ENCODE data around the gene ICAM4. TPM values are rescaled to one million over a fixed set of nuclear protein-coding genes. Genes with fewer than 3 reads are reported as not detected.

Gene ICAM4
- total and polyA plus RNA-seq, 2 of the 8 experiments (the other 6 are each of a cell fraction or from before 2014, with no cell fraction given): 1.5 to 4.1 TPM

DNA sequence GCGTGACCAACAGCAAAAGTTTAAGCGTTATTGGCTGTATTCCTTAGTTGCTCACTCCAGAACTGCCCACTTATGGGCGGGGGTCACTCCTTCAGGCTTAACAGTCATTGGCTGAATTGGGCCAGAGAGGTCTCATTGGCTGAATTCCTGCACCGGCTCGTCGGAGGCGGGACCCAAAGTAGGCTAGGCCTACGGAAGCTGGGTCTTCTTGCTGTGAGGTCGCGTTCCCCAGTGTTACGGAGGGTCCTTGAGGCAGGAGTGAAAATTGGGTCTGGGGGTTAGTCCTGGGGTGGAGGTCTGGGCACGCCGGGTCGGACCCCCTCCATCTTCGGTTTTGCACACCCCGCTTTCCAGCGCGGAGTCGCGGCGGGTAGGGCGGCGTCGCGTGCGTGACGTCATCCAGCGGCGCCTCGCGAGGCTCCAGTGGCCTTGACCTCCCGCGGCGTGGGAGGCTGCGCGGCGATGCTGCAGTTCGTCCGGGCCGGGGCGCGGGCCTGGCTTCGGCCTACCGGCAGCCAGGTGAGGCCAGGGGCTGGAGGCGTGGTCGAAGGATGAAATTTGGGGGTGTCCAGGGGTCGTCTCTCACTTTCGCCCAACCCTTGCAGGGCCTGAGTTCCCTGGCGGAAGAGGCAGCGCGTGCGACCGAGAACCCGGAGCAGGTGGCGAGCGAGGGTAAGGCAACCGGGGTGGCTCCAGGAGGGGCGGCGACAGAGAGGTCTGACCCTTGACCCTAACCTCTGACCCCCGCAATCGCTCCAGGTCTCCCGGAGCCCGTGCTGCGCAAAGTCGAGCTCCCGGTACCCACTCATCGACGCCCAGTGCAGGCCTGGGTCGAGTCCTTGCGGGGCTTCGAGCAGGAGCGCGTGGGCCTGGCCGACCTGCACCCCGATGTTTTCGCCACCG lies 34.7 kb upstream of the ICAM4 start, which contains the start of gene MRPL4 (continued):
- TF ChIP-seq CTBP2 (IDR thresholded peaks at IDR 0.05; ENCODE audit: borderline replicate concordance, insufficient read depth, insufficient read length, low read length) (no peak), SP2 (IDR thresholded peaks at IDR 0.05; ENCODE audit: low read length) (peak; percentile 35; the same call in 1 of the 2 replicates), USF2 (IDR thresholded peaks at IDR 0.05; ENCODE audit: low read length) (no peak), CBX8 (IDR thresholded peaks at IDR 0.05; ENCODE audit: borderline replicate concordance, low read depth, low read length) (no peak), SAP30 (IDR thresholded peaks at IDR 0.05; ENCODE audit: insufficient read depth, insufficient replicate concordance, low read length) (no peak), BCL11A (IDR thresholded peaks at IDR 0.05; ENCODE audit: low read depth in 2 of 2, low read length in 2 of 2) (no peak), TAF7 (optimal IDR thresholded peaks at IDR 0.05; ENCODE audit: borderline replicate concordance, low read depth, low read length) (peak; percentile 61), BACH1 (IDR thresholded peaks at IDR 0.05; ENCODE audit: low read length) (no peak), ZNF274 (IDR thresholded peaks at IDR 0.05; ENCODE audit: borderline replicate concordance, extremely low read depth, low read length) (no peak), TEAD4 (IDR thresholded peaks at IDR 0.05; ENCODE audit: low read depth, low read length) (0 out of 2 replicates have a peak, but pooled peaks have one; percentile 3), CREB1 (IDR thresholded peaks at IDR 0.05) (peak; percentile 99), RFX5 (IDR thresholded peaks at IDR 0.05; ENCODE audit: borderline replicate concordance, low read depth, low read length) (no peak), SP4 (IDR thresholded peaks at IDR 0.05; ENCODE audit: low read length) (0 out of 2 replicates have a peak, but pooled peaks have one; percentile 5), RBBP5 (IDR thresholded peaks at IDR 0.05; ENCODE audit: borderline replicate concordance, low read depth, low read length) (peak; percentile 97), KDM5A (IDR thresholded peaks at IDR 0.05; ENCODE audit: low read length) (peak; percentile 91), SUZ12 (IDR thresholded peaks at IDR 0.05; ENCODE audit: low read length) (no peak), HDAC2 (IDR thresholded peaks at IDR 0.05; ENCODE audit: borderline replicate concordance in 1 of 2, low read depth in 2 of 2, low read length in 2 of 2) (peak in 1 of 2 experiments; percentile 43; a peak in 1 of 4 replicates), NANOG (IDR thresholded peaks at IDR 0.05; ENCODE audit: insufficient read depth, low read depth, low read length, poor library complexity, severe bottlenecking) (no peak), SP1 (IDR thresholded peaks at IDR 0.05; ENCODE audit: low read depth, low read length) (peak; percentile 91), KDM4A (IDR thresholded peaks at IDR 0.05; ENCODE audit: low read depth, low read length, severe bottlenecking) (peak; percentile 100)
- TF ChIP-seq, protein P1, sequence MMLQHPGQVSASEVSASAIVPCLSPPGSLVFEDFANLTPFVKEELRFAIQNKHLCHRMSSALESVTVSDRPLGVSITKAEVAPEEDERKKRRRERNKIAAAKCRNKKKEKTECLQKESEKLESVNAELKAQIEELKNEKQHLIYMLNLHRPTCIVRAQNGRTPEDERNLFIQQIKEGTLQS (IDR thresholded peaks at IDR 0.05; ENCODE audit: insufficient read depth, low read depth, low read length): peak; percentile 93
